Prostate gland (tissue), 2 donors: ENCODE measurements around the gene MFSD2A. TPM values are rescaled to one million over a fixed set of nuclear protein-coding genes. Genes with fewer than 3 reads are reported as not detected.
A peak's percentile ranks its signal among the peaks of the same experiment; 100 is the strongest.

Experiments used
- DNase-seq: peaks from one replicate; pipeline ENCODE4 v3.0.0-alpha.2; 2019; ENCODE audit warnings: low spot score
- H3K27ac ChIP-seq, 2 donors: fragments of 200-600 bp; sonication (generic); 2 replicates each; pipeline ENCODE4 v1.5.1; 2017 to 2019
- H3K27me3 ChIP-seq: fragments of 200-600 bp; sonication (generic); replicated peaks from 2 replicates; pipeline ENCODE4 v1.5.1; 2019; ENCODE audit not compliant: insufficient read depth
- H3K36me3 ChIP-seq, 2 donors: fragments of 200-600 bp; sonication (generic); 1 replicate in 1 of 2; 2 replicates in 1 of 2; pipeline versions ENCODE4 v1.5.1 to v1.8.1; 2017 to 2019
- H3K4me1 ChIP-seq: fragments of 200-600 bp; sonication (generic); replicated peaks from 2 replicates; pipeline ENCODE4 v1.5.1; 2019
- H3K4me3 ChIP-seq, 2 donors: fragments of 200-600 bp; sonication (generic); 2 replicates each; pipeline ENCODE4 v1.5.1; 2017 to 2019
- H3K9me3 ChIP-seq: fragments of 200-600 bp; sonication (generic); 2 replicates; pipeline ENCODE4 v1.5.1; 2017
- POLR2A ChIP-seq: fragments of 450-650 bp; IDR thresholded peaks from one replicate; pipeline ENCODE4 v1.6.1; 2016; ENCODE audit warnings: antibody characterized with exemption, mild to moderate bottlenecking
- POLR2AphosphoS5 ChIP-seq: sonication (generic); formaldehyde crosslinking; IDR thresholded peaks from one replicate; pipeline ENCODE4 v1.6.1; 2017; ENCODE audit warnings: antibody characterized with exemption
- WGBS: methylation state at CpG from one replicate; pipeline ENCODE4 v1.1.5; 2018; 5-methylcytosine and 5-hydroxymethylcytosine counted together
- intact Hi-C: fragments of 100-400 bp; cut with DNase I; formaldehyde crosslinking; loops from one replicate; pipeline ENCODE4 v1.14.2; 2022
- total RNA-seq, 2 donors: library from RNA; depleted of rRNA; stranded (reverse); fragments of >200 nt; gene quantifications; one replicate each; pipeline ENCODE4 v1.1.0, GENCODE V29; 2016
- TF ChIP-seq, protein P1 (sequence below), 4 experiments: fragments of 200-600 bp in 2 of 4; fragments of 450-650 bp in 2 of 4; sonication (generic) in 2 of 4; IDR thresholded peaks; 1 replicate in 3 of 4; 2 replicates in 1 of 4; pipeline ENCODE4 v1.5.1; 2016 to 2019; ENCODE audit warnings: antibody characterized with exemption in 4 of 4, mild to moderate bottlenecking in 2 of 4, moderate library complexity in 2 of 4

MFSD2A gene
- total RNA-seq, 2 donors from 2014 or later, result 1.1 to 135 TPM

GRCh38 chr1:39969048-39969447, 14.1 kb downstream of the MFSD2A start:
- Histone ChIP-seq H3K9me3 (no peaks in the 10 kb centered on the region), H3K27ac (no peak overlapping the region), H3K4me3 (no peak overlapping the region), H3K4me1 (no peaks in the 10 kb centered on the region), H3K27me3 (no peaks in the 10 kb centered on the region), H3K36me3 (no peaks in the 10 kb centered on the region)
- DNase-seq, result no peak
- intact Hi-C loops, result no loop called here
- TF ChIP-seq POLR2AphosphoS5 (no peak), POLR2A (no peak)
- TF ChIP-seq, protein P1, sequence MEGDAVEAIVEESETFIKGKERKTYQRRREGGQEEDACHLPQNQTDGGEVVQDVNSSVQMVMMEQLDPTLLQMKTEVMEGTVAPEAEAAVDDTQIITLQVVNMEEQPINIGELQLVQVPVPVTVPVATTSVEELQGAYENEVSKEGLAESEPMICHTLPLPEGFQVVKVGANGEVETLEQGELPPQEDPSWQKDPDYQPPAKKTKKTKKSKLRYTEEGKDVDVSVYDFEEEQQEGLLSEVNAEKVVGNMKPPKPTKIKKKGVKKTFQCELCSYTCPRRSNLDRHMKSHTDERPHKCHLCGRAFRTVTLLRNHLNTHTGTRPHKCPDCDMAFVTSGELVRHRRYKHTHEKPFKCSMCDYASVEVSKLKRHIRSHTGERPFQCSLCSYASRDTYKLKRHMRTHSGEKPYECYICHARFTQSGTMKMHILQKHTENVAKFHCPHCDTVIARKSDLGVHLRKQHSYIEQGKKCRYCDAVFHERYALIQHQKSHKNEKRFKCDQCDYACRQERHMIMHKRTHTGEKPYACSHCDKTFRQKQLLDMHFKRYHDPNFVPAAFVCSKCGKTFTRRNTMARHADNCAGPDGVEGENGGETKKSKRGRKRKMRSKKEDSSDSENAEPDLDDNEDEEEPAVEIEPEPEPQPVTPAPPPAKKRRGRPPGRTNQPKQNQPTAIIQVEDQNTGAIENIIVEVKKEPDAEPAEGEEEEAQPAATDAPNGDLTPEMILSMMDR (IDR thresholded peaks at IDR 0.05), result no peak
- 83% methylated on average over 9 of the region's 9 CpGs for WGBS

DNA sequence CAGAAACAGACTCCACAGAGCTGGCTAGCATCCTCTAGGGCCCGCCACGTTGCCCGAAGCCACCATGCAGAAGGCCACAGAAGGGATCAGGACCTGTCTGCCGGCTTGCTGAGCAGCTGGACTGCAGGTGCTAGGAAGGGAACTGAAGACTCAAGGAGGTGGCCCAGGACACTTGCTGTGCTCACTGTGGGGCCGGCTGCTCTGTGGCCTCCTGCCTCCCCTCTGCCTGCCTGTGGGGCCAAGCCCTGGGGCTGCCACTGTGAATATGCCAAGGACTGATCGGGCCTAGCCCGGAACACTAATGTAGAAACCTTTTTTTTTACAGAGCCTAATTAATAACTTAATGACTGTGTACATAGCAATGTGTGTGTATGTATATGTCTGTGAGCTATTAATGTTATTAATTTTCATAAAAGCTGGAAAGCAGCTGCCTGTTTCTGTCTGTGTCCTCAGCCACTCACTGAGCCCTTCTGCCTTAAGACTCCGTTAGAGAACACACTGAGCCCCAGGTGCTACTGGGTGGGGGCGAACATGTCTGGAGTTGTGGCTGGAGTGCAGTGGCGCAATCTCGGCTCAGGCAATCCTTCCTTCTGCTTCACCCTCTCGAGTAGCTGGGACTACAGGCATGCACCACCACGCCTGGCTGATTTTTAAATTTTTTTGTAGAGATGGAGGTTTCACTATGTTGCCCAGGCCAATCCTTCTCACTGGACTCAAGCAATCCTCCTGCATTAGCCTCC, 14.8 kb downstream of the MFSD2A start:
- Histone ChIP-seq H3K4me3 (no peak overlapping the region), H3K36me3 (no peaks in the 10 kb centered on the region), H3K9me3 (no peaks in the 10 kb centered on the region), H3K4me1 (no peaks in the 10 kb centered on the region), H3K27me3 (no peaks in the 10 kb centered on the region), H3K27ac (no peak overlapping the region)
- TF ChIP-seq, protein P1 (IDR thresholded peaks at IDR 0.05), result no peak
- TF ChIP-seq POLR2A (no peak), POLR2AphosphoS5 (no peak)
- no peak for DNase-seq
- intact Hi-C loops, result no loop called here
- WGBS, result 80% methylated on average over 12 of the region's 13 CpGs

DNA sequence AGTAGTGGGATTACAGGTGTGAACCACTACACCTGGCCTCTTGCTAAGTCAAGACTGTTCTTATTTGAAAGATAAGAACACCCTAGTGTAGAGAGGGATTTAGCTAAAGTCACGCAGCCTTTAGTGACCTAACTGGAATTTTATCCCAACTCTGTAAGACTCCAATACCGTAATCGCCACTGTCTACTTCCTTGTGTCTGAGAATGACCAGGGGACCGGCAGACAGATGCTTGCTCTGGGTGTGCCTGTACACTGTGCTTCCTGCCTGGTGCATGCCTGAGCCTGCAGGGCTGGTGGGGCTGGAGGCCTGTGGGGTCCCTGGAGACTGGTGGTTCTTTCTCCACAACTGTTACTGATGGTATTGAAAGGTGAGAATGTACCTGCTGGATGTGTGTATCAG, 15.3 kb downstream of the MFSD2A start:
- TF ChIP-seq, protein P1 (IDR thresholded peaks at IDR 0.05), result no peak
- no peak for TF ChIP-seq POLR2A
- no peak for TF ChIP-seq POLR2AphosphoS5
- Histone ChIP-seq H3K9me3 (no peaks in the 10 kb centered on the region), H3K27ac (no peak overlapping the region), H3K4me3 (no peak overlapping the region), H3K36me3 (no peaks in the 10 kb centered on the region), H3K27me3 (no peaks in the 10 kb centered on the region), H3K4me1 (no peaks in the 10 kb centered on the region)
- intact Hi-C loops, result no loop called here
- no peak for DNase-seq
- WGBS, result 64% methylated on average over 4 of the region's 4 CpGs

DNA sequence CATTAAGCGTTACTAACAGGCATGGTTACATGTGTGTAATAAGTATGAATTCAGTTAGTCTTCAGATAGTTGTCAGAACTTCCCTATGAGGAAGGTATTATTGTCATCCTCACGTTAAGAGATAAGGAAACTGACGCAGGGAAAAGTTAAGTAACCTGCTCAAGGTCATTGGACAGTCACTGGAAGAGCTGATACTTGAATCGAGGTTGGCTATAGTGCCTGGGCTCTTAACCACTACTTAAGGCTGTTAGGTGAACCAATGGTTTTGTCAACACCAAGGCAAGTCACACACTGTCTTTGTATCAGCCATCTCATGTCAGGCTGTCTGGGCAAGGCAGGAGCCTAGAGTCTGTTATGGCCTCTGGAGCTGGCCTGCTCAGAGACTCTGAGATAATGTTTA, 16.2 kb downstream of the MFSD2A start:
- H3K27ac ChIP-seq, result no peak overlapping the region
- no peak for DNase-seq
- WGBS, result 86% methylated on average over 4 of the region's 4 CpGs
- intact Hi-C loops, result no loop called here
- H3K9me3 ChIP-seq, result no peaks in the 10 kb centered on the region
- no peaks in the 10 kb centered on the region for H3K27me3 ChIP-seq
- no peaks in the 10 kb centered on the region for H3K4me1 ChIP-seq
- H3K4me3 ChIP-seq, result no peak overlapping the region
- H3K36me3 ChIP-seq, result no peaks in the 10 kb centered on the region
- TF ChIP-seq, protein P1 (IDR thresholded peaks at IDR 0.05), result no peak
- TF ChIP-seq POLR2AphosphoS5, result no peak
- TF ChIP-seq POLR2A, result no peak

DNA sequence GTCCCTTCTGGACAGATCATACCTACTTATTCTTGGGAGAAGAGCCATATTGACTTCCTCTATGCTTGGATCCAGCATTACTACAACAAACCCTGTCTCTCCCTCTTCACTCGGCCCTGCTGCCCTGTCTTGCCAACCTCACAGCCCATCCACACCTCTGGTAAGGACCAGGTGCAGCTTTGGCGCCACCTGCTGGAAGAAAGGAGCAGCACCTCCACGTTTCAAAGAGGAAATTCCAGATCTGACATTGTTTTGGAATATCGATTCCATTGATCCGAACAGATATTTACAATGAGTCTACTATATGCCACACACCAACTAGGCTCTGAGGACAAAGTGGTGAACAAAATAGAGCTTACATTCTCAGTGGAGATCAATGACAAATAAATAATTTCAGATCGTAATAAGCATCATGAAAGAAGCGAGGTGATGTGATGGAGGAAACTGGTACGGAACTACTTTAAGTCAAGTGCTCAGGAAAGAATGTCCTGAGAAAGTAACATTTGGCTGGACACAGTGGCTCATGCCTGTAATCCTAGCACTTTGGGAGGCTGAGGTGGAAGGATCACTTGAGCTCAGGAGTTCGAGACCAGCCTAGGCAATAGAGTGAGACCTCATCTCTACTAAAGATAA, 18.7 kb downstream of the MFSD2A start:
- Histone ChIP-seq H3K9me3 (no peaks in the 10 kb centered on the region), H3K27ac (no peak overlapping the region), H3K4me1 (no peaks in the 10 kb centered on the region), H3K36me3 (no peaks in the 10 kb centered on the region), H3K27me3 (no peaks in the 10 kb centered on the region), H3K4me3 (no peak overlapping the region)
- TF ChIP-seq POLR2AphosphoS5, result peak; percentile 58
- TF ChIP-seq POLR2A, result no peak
- TF ChIP-seq, protein P1 (IDR thresholded peaks at IDR 0.05), result peak; percentile 80 to 98 (median 96)
- DNase-seq, result peak; percentile 76
- WGBS, result 33% methylated on average over 9 of the region's 9 CpGs
- intact Hi-C loops, result loop anchor here (1.0 kb wide), 2 partner anchors 54 to 157 kb away; no protein-coding TSS in a partner anchor
